Peyer's patch (tissue), 4 donors: Measurements from ENCODE around the gene ZNF564.

Experiments used
- CTCF ChIP-seq, 6 experiments: fragments of 450-650 bp in 4 of 6; fragments of 200-600 bp in 2 of 6; sonication (generic) in 1 of 6; IDR thresholded peaks; one replicate each; pipeline ENCODE4 v1.5.1; 2017 to 2019; ENCODE audit warnings: antibody characterized with exemption in 6 of 6, mild to moderate bottlenecking in 3 of 6, moderate library complexity in 1 of 6
- POLR2A ChIP-seq, 2 donors: fragments of 450-650 bp; IDR thresholded peaks; one replicate each; pipeline ENCODE4 v1.5.1; 2017; ENCODE audit warnings: antibody characterized with exemption in 2 of 2, mild to moderate bottlenecking in 2 of 2, moderate library complexity in 2 of 2

- TF ChIP-seq CTCF (IDR thresholded peaks at IDR 0.05), result no peak
- TF ChIP-seq POLR2A (IDR thresholded peaks at IDR 0.05), result no peak
Measured at GRCh38 chr19:12544401-12544876, 6.8 kb downstream of the ZNF564 start.
